ENCODE results near the gene PPM1L. TPM values are rescaled to one million over a fixed set of nuclear protein-coding genes. Genes with fewer than 3 reads are reported as not detected.

The PPM1L gene
- polyA plus RNA-seq, 3 donors = 5.5 to 9.9 (median 7.8) TPM

DNA sequence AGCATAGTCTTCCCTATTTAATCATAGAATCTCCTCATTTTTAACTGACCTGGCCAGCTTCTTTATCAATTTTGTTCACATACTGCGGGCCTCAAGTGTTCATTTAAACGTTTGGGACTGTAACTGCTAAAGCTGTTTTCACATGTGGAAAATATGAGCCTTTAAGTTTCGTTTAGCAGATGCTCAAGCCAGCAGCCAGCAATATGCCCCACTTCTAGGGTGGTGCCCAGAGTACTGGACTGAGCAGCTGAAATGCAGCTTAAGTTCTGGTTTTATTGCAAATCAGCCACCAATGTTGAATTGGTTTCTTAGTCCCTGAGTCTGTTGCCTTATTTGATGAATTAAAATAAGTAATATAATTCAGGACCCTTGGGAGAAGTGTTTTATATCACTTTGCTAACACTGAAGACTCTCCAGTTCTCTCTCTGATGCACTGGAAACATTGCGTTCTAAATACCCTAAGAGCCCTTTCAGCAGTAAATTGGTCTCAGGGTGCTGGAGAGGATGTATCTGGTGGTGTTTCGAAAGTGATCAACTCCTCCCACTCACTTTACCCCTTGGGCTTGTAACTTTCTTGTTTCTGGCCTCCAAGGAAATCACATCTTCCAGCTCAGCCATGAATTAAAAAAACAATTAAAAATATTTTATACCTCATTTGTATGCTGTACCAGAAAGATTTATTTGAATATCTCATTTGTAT lies 287.5 kb downstream of the PPM1L start:
- H3K27ac ChIP-seq (ENCODE audit: low read depth in 1 of 2, low read length in 2 of 2) = no peak overlapping the region
- Mint-ChIP-seq H3K9me3 (peaks cover 4 to 21% (median 9%) of the 10 kb centered on the region in 7 donors), H3K4me1 (no peaks in the 10 kb centered on the region), H3K36me3 (peaks cover 6 to 14% of the 10 kb centered on the region in 2 donors), H3K27me3 (ENCODE audit: low read depth in 3 of 3) (peaks cover 3% of the 10 kb centered on the region in 3 donors), H3K4me3 (no peak overlapping the region), H3K27ac (no peak overlapping the region)
- H2AFZ ChIP-seq (ENCODE audit: insufficient read depth, low read depth, low read length, poor library complexity, severe bottlenecking) = no peak overlapping the region
- H3K27me3 ChIP-seq (ENCODE audit: control insufficient read depth in 2 of 2, insufficient read depth in 2 of 2, low read length in 2 of 2) = no peaks in the 10 kb centered on the region
- TF ChIP-seq, protein P1, sequence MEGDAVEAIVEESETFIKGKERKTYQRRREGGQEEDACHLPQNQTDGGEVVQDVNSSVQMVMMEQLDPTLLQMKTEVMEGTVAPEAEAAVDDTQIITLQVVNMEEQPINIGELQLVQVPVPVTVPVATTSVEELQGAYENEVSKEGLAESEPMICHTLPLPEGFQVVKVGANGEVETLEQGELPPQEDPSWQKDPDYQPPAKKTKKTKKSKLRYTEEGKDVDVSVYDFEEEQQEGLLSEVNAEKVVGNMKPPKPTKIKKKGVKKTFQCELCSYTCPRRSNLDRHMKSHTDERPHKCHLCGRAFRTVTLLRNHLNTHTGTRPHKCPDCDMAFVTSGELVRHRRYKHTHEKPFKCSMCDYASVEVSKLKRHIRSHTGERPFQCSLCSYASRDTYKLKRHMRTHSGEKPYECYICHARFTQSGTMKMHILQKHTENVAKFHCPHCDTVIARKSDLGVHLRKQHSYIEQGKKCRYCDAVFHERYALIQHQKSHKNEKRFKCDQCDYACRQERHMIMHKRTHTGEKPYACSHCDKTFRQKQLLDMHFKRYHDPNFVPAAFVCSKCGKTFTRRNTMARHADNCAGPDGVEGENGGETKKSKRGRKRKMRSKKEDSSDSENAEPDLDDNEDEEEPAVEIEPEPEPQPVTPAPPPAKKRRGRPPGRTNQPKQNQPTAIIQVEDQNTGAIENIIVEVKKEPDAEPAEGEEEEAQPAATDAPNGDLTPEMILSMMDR (IDR thresholded peaks at IDR 0.05) = no peak
- 89% methylated on average over 3 of the region's 5 CpGs for WGBS (ENCODE audit: insufficient coverage)
- no peaks in the 10 kb centered on the region for H3K4me1 ChIP-seq (ENCODE audit: control insufficient read depth in 1 of 2, insufficient read depth in 2 of 2, low read length in 2 of 2)
- H3K9ac ChIP-seq (ENCODE audit: insufficient read depth, low read length, poor library complexity, severe bottlenecking) = no peak overlapping the region
- no peaks in the 10 kb centered on the region for H4K20me1 ChIP-seq (ENCODE audit: insufficient read depth, low read length)
- no peak for DNase-seq
- H3K4me3 ChIP-seq (replicated peaks in 1 of 3; ENCODE audit: low read depth in 2 of 3, low read length in 3 of 3) = no peak overlapping the region
- intact Hi-C loops (cut with micrococcal nuclease) = no loop called here
- no peaks in the 10 kb centered on the region for H3K79me2 ChIP-seq (ENCODE audit: insufficient read depth, low read length)
- no peak overlapping the region for H3K4me2 ChIP-seq (replicated peaks; ENCODE audit: extremely low read depth, low read length, poor library complexity, severe bottlenecking)
- H3K9me3 ChIP-seq (replicated peaks in 1 of 2; ENCODE audit: control insufficient read depth in 1 of 2, insufficient read depth in 1 of 2, low read length in 2 of 2) = no peaks in the 10 kb centered on the region
- no peaks in the 10 kb centered on the region for H3K36me3 ChIP-seq (replicated peaks in 1 of 2; ENCODE audit: control insufficient read depth in 1 of 2, insufficient read depth in 2 of 2, low read length in 2 of 2)

DNA sequence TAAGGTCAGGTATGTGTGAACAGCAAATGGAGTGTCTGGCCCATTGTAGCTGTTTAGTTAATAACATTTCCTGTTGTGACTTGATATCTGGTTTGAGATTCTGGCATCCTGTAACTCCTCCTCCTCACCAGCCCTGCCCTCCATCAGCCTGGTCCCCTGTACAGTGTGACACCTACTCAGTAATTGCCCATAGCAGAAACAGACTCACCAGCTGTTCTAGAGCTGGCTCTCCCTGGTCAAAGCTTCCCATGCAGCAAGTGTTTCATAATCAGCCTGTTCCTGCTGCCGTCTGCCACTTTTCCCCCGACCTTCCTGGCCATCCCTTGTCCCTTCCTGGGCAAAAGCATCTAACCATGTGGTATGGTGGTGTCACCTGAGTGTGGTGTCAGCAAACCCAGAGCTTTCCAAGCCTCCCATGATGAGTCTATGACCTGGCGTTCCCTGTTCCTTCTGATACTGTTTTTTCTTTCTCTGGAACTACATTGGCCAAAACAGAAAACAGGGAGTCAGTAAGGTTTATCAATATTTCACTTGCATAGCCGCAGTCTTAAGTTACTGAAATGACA lies 293.7 kb downstream of the PPM1L start:
- Mint-ChIP-seq H3K27ac (no peak overlapping the region), H3K4me1 (peaks cover 22% of the 10 kb centered on the region), H3K9me3 (peaks cover 4 to 19% (median 9%) of the 10 kb centered on the region in 7 donors), H3K36me3 (peaks cover 0 to 9% of the 10 kb centered on the region in 2 donors), H3K27me3 (ENCODE audit: low read depth in 3 of 3) (no peaks in the 10 kb centered on the region), H3K4me3 (no peak overlapping the region)
- Histone ChIP-seq H3K9ac (ENCODE audit: insufficient read depth, low read length, poor library complexity, severe bottlenecking) (no peak overlapping the region), H2AFZ (ENCODE audit: insufficient read depth, low read depth, low read length, poor library complexity, severe bottlenecking) (no peak overlapping the region), H3K9me3 (replicated peaks in 1 of 2; ENCODE audit: control insufficient read depth in 1 of 2, insufficient read depth in 1 of 2, low read length in 2 of 2) (no peaks in the 10 kb centered on the region), H3K27ac (ENCODE audit: low read depth in 1 of 2, low read length in 2 of 2) (no peak overlapping the region), H3K4me3 (replicated peaks in 1 of 3; ENCODE audit: low read depth in 2 of 3, low read length in 3 of 3) (no peak overlapping the region), H3K27me3 (ENCODE audit: control insufficient read depth in 2 of 2, insufficient read depth in 2 of 2, low read length in 2 of 2) (no peaks in the 10 kb centered on the region), H3K4me1 (ENCODE audit: control insufficient read depth in 1 of 2, insufficient read depth in 2 of 2, low read length in 2 of 2) (peaks cover 0 to 5% of the 10 kb centered on the region in 2 donors), H4K20me1 (ENCODE audit: insufficient read depth, low read length) (no peaks in the 10 kb centered on the region), H3K4me2 (replicated peaks; ENCODE audit: extremely low read depth, low read length, poor library complexity, severe bottlenecking) (no peak overlapping the region), H3K36me3 (replicated peaks in 1 of 2; ENCODE audit: control insufficient read depth in 1 of 2, insufficient read depth in 2 of 2, low read length in 2 of 2) (no peaks in the 10 kb centered on the region), H3K79me2 (ENCODE audit: insufficient read depth, low read length) (no peaks in the 10 kb centered on the region)
- TF ChIP-seq, protein P1 (IDR thresholded peaks at IDR 0.05) = no peak
- WGBS (ENCODE audit: insufficient coverage) = 100% methylated on average over 1 of the region's 4 CpGs
- DNase-seq = no peak
- intact Hi-C loops (cut with micrococcal nuclease) = no loop called here
